ENCODE measurements around the gene ACTL9. TPM values are rescaled to one million over a fixed set of nuclear protein-coding genes. Genes with fewer than 3 reads are reported as not detected.

The ACTL9 gene
- total RNA-seq, 1 experiment from 2014 or later, result not detected

DNA sequence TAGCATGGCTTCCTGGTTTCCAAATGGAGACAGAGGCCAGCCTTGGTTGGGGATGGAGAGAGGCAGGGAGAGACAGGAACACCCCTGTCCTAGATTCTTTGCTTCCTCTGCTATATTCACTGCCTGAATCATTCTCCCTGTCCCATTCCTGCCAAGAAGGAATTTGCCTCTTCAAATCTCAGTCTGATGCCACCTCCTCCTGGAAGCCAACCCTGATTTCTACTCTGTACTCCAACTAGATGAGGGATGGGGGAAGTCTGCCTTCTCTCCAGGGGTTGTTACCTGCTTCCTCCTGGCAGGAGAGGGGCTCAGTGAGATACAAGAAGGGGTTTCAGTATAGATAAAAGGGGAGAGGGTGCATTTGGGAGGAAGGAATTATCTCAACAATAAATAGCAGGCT is 1.3 kb upstream of the ACTL9 start (continued):
- TF ChIP-seq, protein P1, sequence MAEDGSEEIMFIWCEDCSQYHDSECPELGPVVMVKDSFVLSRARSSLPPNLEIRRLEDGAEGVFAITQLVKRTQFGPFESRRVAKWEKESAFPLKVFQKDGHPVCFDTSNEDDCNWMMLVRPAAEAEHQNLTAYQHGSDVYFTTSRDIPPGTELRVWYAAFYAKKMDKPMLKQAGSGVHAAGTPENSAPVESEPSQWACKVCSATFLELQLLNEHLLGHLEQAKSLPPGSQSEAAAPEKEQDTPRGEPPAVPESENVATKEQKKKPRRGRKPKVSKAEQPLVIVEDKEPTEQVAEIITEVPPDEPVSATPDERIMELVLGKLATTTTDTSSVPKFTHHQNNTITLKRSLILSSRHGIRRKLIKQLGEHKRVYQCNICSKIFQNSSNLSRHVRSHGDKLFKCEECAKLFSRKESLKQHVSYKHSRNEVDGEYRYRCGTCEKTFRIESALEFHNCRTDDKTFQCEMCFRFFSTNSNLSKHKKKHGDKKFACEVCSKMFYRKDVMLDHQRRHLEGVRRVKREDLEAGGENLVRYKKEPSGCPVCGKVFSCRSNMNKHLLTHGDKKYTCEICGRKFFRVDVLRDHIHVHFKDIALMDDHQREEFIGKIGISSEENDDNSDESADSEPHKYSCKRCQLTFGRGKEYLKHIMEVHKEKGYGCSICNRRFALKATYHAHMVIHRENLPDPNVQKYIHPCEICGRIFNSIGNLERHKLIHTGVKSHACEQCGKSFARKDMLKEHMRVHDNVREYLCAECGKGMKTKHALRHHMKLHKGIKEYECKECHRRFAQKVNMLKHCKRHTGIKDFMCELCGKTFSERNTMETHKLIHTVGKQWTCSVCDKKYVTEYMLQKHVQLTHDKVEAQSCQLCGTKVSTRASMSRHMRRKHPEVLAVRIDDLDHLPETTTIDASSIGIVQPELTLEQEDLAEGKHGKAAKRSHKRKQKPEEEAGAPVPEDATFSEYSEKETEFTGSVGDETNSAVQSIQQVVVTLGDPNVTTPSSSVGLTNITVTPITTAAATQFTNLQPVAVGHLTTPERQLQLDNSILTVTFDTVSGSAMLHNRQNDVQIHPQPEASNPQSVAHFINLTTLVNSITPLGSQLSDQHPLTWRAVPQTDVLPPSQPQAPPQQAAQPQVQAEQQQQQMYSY (CRISPR knock-in tag; IDR thresholded peaks at IDR 0.05), result no peak
- no peak for TF ChIP-seq ZNF232 (CRISPR knock-in tag; IDR thresholded peaks at IDR 0.05)
- no peak for TF ChIP-seq TEAD4 (CRISPR knock-in tag; IDR thresholded peaks at IDR 0.05)
- TF ChIP-seq, protein P2, sequence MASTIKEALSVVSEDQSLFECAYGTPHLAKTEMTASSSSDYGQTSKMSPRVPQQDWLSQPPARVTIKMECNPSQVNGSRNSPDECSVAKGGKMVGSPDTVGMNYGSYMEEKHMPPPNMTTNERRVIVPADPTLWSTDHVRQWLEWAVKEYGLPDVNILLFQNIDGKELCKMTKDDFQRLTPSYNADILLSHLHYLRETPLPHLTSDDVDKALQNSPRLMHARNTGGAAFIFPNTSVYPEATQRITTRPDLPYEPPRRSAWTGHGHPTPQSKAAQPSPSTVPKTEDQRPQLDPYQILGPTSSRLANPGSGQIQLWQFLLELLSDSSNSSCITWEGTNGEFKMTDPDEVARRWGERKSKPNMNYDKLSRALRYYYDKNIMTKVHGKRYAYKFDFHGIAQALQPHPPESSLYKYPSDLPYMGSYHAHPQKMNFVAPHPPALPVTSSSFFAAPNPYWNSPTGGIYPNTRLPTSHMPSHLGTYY (CRISPR knock-in tag; IDR thresholded peaks at IDR 0.05), result no peak

DNA sequence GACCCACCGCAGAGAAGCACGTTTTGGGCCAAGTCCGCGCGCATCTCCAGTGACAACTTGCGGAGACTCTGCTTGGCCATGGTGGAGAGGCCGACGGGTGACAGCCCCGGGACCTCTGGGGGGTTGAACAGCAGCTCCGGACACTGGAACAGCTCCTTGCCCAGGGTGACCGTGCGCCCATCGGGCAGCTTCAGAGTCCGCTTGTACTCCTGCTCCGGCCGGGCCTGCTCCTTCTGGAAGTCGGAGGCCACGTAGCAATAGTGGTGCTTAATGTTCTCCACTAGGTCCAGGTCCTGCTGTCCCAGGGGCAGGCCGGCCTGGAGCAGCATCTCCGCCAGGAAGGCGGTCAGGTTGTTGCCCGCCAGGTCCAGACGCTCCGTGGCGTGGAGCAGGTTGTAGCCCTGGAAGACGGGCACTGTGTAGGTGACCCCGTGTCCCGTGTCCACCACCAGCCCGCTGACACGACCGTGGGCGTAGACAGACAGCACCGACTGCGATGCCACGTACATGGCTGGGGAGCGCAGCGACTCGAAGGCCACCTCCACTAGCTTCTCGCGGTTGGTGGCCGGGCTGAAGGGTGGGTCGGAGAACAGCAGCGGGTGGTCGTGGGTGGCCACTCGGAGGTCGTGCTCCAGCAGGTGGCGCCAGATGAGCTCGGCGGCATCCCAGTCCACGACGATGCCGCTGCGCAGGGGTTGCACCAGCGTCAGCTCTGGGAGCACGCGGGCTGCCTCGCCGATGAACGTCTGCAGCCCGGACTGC is 743 bp downstream of the ACTL9 start:
- DNase-seq (ENCODE audit: low spot score), result peak; percentile 68
- ChIA-PET CTCF (interaction anchor here (0.6 to 1.5 kb wide), 16 partner anchors 9 to 372 kb away, joined by 3 to 17 read pairs (median 4); no protein-coding TSS in a partner anchor), POLR2A (no interaction called here)
- ATAC-seq, result peak; percentile 69
- peaks cover 37% of the 10 kb centered on the region for H3K9me3 Mint-ChIP-seq
- peaks cover 15% of the 10 kb centered on the region for H3K27me3 Mint-ChIP-seq (ENCODE audit: low read depth)
- no peaks in the 10 kb centered on the region for H3K4me1 Mint-ChIP-seq
- TF ChIP-seq, protein P3, sequence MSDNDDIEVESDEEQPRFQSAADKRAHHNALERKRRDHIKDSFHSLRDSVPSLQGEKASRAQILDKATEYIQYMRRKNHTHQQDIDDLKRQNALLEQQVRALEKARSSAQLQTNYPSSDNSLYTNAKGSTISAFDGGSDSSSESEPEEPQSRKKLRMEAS (CRISPR knock-in tag; IDR thresholded peaks at IDR 0.05), result peak; percentile 88
- TF ChIP-seq ATF2 (CRISPR knock-in tag; IDR thresholded peaks at IDR 0.05; ENCODE audit: borderline replicate concordance, low read depth) (no peak), ZNF263 (CRISPR knock-in tag; IDR thresholded peaks at IDR 0.05; ENCODE audit: low read depth) (no peak), PREB (CRISPR knock-in tag; IDR thresholded peaks at IDR 0.05; ENCODE audit: borderline replicate concordance) (no peak)
- TF ChIP-seq, protein P4, sequence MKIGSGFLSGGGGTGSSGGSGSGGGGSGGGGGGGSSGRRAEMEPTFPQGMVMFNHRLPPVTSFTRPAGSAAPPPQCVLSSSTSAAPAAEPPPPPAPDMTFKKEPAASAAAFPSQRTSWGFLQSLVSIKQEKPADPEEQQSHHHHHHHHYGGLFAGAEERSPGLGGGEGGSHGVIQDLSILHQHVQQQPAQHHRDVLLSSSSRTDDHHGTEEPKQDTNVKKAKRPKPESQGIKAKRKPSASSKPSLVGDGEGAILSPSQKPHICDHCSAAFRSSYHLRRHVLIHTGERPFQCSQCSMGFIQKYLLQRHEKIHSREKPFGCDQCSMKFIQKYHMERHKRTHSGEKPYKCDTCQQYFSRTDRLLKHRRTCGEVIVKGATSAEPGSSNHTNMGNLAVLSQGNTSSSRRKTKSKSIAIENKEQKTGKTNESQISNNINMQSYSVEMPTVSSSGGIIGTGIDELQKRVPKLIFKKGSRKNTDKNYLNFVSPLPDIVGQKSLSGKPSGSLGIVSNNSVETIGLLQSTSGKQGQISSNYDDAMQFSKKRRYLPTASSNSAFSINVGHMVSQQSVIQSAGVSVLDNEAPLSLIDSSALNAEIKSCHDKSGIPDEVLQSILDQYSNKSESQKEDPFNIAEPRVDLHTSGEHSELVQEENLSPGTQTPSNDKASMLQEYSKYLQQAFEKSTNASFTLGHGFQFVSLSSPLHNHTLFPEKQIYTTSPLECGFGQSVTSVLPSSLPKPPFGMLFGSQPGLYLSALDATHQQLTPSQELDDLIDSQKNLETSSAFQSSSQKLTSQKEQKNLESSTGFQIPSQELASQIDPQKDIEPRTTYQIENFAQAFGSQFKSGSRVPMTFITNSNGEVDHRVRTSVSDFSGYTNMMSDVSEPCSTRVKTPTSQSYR (CRISPR knock-in tag; IDR thresholded peaks at IDR 0.05), result no peak
- TF ChIP-seq, protein P1 (CRISPR knock-in tag; IDR thresholded peaks at IDR 0.05), result no peak
- no peak overlapping the region for H3K27ac Mint-ChIP-seq
- H3K36me3 Mint-ChIP-seq, result peaks cover 9% of the 10 kb centered on the region; the same call in 1 of the 2 replicates
- no peak overlapping the region for H3K4me3 Mint-ChIP-seq

All from WTC11 (cell line).